ENCODE measurements around the gene AQP12B. TPM values are rescaled to one million over a fixed set of nuclear protein-coding genes. Genes with fewer than 3 reads are reported as not detected.

AQP12B gene
- total and polyA plus RNA-seq, 2 of the 13 experiments (the other 11 are each of a cell fraction or from before 2014, with no cell fraction given) = not detected

GRCh38 chr2:240655931-240656886 is 26.5 kb downstream of the AQP12B start:
- BruUV-seq (replicated peaks) = no TSS peak

More at GRCh38 chr2:240655931-240656886, 26.5 kb downstream of the AQP12B start:
- POLR2A ChIA-PET = no interaction called here
- in situ Hi-C loops (cut with HindIII; ENCODE audit: extremely low pct_ligation_motif_present, low pct_unique_long_range_greater_than_20kb) = no loop called here
- H3K4me3 ChIP-seq (replicated peaks in 1 of 3; ENCODE audit: insufficient read depth in 1 of 3, low read depth in 2 of 3, low read length in 3 of 3) = no peak overlapping the region
- H3K79me2 ChIP-seq (ENCODE audit: insufficient read depth, low read length) = no peaks in the 10 kb centered on the region
- DNase-seq (ENCODE audit: low spot score) (no peak), ATAC-seq (peak; percentile 65), FAIRE-seq (no peak)
- H4K20me1 ChIP-seq (ENCODE audit: insufficient read depth, low read length) = no peaks in the 10 kb centered on the region
- no peaks in the 10 kb centered on the region for H3K4me1 ChIP-seq (ENCODE audit: insufficient read depth, low read length)
- WGBS (ENCODE audit: low lambda C conversion rate) = 8% methylated on average over 10 of the region's 10 CpGs
- H3K9ac ChIP-seq (ENCODE audit: insufficient read depth, low read depth, low read length) = no peak overlapping the region
- no peak overlapping the region for H2AFZ ChIP-seq (ENCODE audit: low read length)
- H3K27ac ChIP-seq (ENCODE audit: extremely low read length, insufficient read depth, low read length) = no peak overlapping the region
- H3K9me3 ChIP-seq (ENCODE audit: low read length) = peaks cover 6% of the 10 kb centered on the region
- no peaks in the 10 kb centered on the region for H3K36me3 ChIP-seq (replicated peaks in 1 of 2; ENCODE audit: control insufficient read depth in 1 of 2, insufficient read depth in 2 of 2, low read length in 2 of 2)
- CTCF ChIA-PET (ENCODE audit: low intra/inter-chr PET ratio, low total read pairs) = no interaction called here
- no peak overlapping the region for H3K4me2 ChIP-seq (ENCODE audit: low read depth, low read length)
- no peak for TF ChIP-seq CBX2 (IDR thresholded peaks at IDR 0.05; ENCODE audit: low read depth, low read length)
- TF ChIP-seq CBX2 (CRISPR knock-in tag; IDR thresholded peaks at IDR 0.05; ENCODE audit: low read depth) = no peak
- no peak for TF ChIP-seq KLF12 (CRISPR knock-in tag; IDR thresholded peaks at IDR 0.05; ENCODE audit: borderline replicate concordance)
- no peak for TF ChIP-seq HMGXB4 (CRISPR knock-in tag; IDR thresholded peaks at IDR 0.05; ENCODE audit: borderline replicate concordance in 1 of 2, low read depth in 1 of 2)
- no peak for TF ChIP-seq SMAD3 (CRISPR knock-in tag; IDR thresholded peaks at IDR 0.05)
- TF ChIP-seq ZNF619 (CRISPR knock-in tag; IDR thresholded peaks at IDR 0.05) = no peak
- no peak for TF ChIP-seq MAF1 (CRISPR knock-in tag; IDR thresholded peaks at IDR 0.05; ENCODE audit: borderline replicate concordance)
- TF ChIP-seq SRSF9 (IDR thresholded peaks at IDR 0.05; ENCODE audit: borderline replicate concordance, insufficient read depth, low read depth, low read length, poor library complexity, severe bottlenecking) = no peak
- no peak for TF ChIP-seq LRRFIP1 (CRISPR knock-in tag; conservative IDR thresholded peaks at IDR 0.05)
- no peak for TF ChIP-seq HDAC6 (IDR thresholded peaks at IDR 0.05; ENCODE audit: low read depth, low read length)
- TF ChIP-seq RXRA (CRISPR knock-in tag; IDR thresholded peaks at IDR 0.05) = no peak
- peaks cover 3 to 59% of the 10 kb centered on the region in 2 experiments; a peak in 3 of 5 replicates for H3K27me3 ChIP-seq (ENCODE audit: control insufficient read depth in 1 of 2, insufficient read depth in 2 of 2, low read length in 2 of 2)
- intact Hi-C loops (cut with micrococcal nuclease; ENCODE audit: unreplicated experiment) = no loop called here

All from HepG2 (cell line).